Stomach (tissue), 4 donors: ENCODE results near the gene PRDM16.

Experiments used
- POLR2A ChIP-seq, 4 donors: fragments of 450-650 bp; IDR thresholded peaks; one replicate each; pipeline ENCODE4 v1.6.1; 2016; ENCODE audit warnings: antibody characterized with exemption in 4 of 4, control low read depth in 2 of 4, mild to moderate bottlenecking in 1 of 4, moderate library complexity in 1 of 4
- POLR2AphosphoS5 ChIP-seq, 3 donors: sonication (generic); formaldehyde crosslinking; IDR thresholded peaks; one replicate each; pipeline ENCODE4 v1.6.1; 2016; ENCODE audit warnings: antibody characterized with exemption in 3 of 3
- TF ChIP-seq, protein P1 (sequence below), 7 experiments: fragments of 450-650 bp in 4 of 7; fragments of 200-600 bp in 3 of 7; sonication (generic) in 3 of 7; IDR thresholded peaks; one replicate each; pipeline ENCODE4 v1.5.1; 2016 to 2019; ENCODE audit warnings: antibody characterized with exemption in 7 of 7, control low read depth in 2 of 7, mild to moderate bottlenecking in 1 of 7

DNA sequence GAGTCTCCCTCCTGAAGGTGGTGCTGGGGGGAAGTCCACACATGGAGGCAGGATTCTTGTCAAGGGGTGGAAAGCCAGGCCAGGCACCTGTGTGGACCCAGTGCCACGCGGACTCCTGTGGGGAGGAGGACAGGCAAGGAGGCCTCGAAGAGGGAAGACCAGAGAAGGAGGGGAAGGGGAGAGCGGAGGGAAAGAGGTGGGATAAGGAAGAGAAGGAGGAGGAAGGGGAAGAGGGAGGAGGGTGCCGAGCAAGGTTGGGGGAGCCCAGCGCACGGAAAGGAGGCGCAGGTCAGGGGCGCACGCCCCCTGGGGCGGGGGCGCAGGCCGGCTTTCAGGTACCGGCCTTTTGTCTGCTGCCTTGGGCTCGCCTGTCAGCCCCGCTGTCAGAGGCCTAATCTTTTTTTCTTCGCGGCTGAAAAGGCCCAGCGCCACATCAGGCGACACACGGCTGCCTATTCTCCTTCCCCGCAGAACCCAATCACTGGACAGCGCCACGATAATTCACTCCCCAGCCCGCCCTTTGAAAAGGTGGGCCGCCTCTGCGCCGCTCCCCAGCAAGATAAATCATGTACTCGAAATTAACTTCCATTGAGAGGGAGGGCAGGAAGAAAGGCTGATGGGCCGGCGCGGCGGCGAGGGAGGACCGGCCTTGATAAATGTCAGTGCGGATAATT lies 42.5 kb downstream of the PRDM16 start:
- TF ChIP-seq, protein P1, sequence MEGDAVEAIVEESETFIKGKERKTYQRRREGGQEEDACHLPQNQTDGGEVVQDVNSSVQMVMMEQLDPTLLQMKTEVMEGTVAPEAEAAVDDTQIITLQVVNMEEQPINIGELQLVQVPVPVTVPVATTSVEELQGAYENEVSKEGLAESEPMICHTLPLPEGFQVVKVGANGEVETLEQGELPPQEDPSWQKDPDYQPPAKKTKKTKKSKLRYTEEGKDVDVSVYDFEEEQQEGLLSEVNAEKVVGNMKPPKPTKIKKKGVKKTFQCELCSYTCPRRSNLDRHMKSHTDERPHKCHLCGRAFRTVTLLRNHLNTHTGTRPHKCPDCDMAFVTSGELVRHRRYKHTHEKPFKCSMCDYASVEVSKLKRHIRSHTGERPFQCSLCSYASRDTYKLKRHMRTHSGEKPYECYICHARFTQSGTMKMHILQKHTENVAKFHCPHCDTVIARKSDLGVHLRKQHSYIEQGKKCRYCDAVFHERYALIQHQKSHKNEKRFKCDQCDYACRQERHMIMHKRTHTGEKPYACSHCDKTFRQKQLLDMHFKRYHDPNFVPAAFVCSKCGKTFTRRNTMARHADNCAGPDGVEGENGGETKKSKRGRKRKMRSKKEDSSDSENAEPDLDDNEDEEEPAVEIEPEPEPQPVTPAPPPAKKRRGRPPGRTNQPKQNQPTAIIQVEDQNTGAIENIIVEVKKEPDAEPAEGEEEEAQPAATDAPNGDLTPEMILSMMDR (IDR thresholded peaks at IDR 0.05), result no peak
- no peak for TF ChIP-seq POLR2AphosphoS5 (IDR thresholded peaks at IDR 0.05)
- TF ChIP-seq POLR2A (IDR thresholded peaks at IDR 0.05), result no peak
